HCT116 (cell line): ENCODE data around the gene LNPEP. TPM values are rescaled to one million over a fixed set of nuclear protein-coding genes. Genes with fewer than 3 reads are reported as not detected.

Source experiments
- ATAC-seq: fragments of 200-7000 bp; cut with Tn5 transposase; 2 replicates; pipeline ENCODE4 v1.9.1; 2020; ENCODE audit warnings: mild to moderate bottlenecking, moderate library complexity
- BruUV-seq: library from RNA; stranded (reverse); fragments of 400-500 nt; replicated peaks from 2 replicates; lab custom pipeline; 2021; lab: Mats Ljungman, UMichigan
- CTCF ChIA-PET: fragments of 300-600 bp; sonication (Branson Sonifier 250); formaldehyde crosslinking; loops from one replicate; lab custom pipeline; 2021; ENCODE audit warnings: antibody characterized with exemption; lab: Charles Lee
- POLR2A ChIA-PET: fragments of 300-600, 350-600 bp; sonication (Branson Sonifier 250); formaldehyde crosslinking; loops from one replicate; lab custom pipeline; 2021; ENCODE audit warnings: antibody characterized with exemption; lab: Charles Lee
- RAD21 ChIA-PET, 2 experiments: fragments of 300-600 bp; sonication (Branson Sonifier 250); formaldehyde crosslinking; loops; one replicate each; lab custom pipeline; 2023; ENCODE audit warnings: low total read pairs in 2 of 2; ENCODE audit not compliant: uncharacterized antibody in 2 of 2, unreplicated experiment in 2 of 2, low non-redundant PET in 1 of 2; lab: Charles Lee
- DNase-seq: peaks from one replicate; pipeline ENCODE4 v3.0.0-alpha.2; 2010; ENCODE audit warnings: low read depth, low spot score
- H2AFZ ChIP-seq: fragments of 200-600 bp; shearing (Covaris generic), sonication (generic); 2 replicates; pipeline ENCODE4 v1.6.1; 2017; ENCODE audit warnings: low read depth, mixed run types, mixed read lengths, antibody characterized with exemption, low read length; ENCODE audit not compliant: poor library complexity, severe bottlenecking
- H3K27ac ChIP-seq: 2 replicates; pipeline ENCODE4 v1.5.1; 2012; ENCODE audit warnings: low read depth, low read length
- H3K27me3 ChIP-seq: fragments of 200-600 bp; sonication (generic); 2 replicates; pipeline ENCODE4 v1.6.1; 2016; ENCODE audit warnings: mixed run types, low read length, mixed read lengths; ENCODE audit not compliant: insufficient read depth
- H3K36me3 ChIP-seq, 2 experiments: fragments of 200-500 bp in 1 of 2; fragments of 200-600 bp in 1 of 2; sonication (Bioruptor generic) in 1 of 2; sonication (generic) in 1 of 2; 2 replicates each; pipeline versions ENCODE4 v1.5.1 to v1.6.1; 2014 to 2016; ENCODE audit warnings: low read length in 2 of 2, inconsistent platforms in 1 of 2, mixed read lengths in 1 of 2, mixed run types in 1 of 2; ENCODE audit not compliant: insufficient read depth in 2 of 2, control insufficient read depth in 1 of 2
- H3K4me1 ChIP-seq, 2 experiments: fragments of 200-600 bp in 1 of 2; sonication (generic) in 1 of 2; 2 replicates each; pipeline versions ENCODE4 v1.5.1 to v1.6.1; 2012 to 2017; ENCODE audit warnings: low read length in 2 of 2, inconsistent platforms in 1 of 2, mild to moderate bottlenecking in 1 of 2, mixed read lengths in 1 of 2, mixed run types in 1 of 2, moderate library complexity in 1 of 2; ENCODE audit not compliant: insufficient read depth in 2 of 2, control insufficient read depth in 1 of 2
- H3K4me2 ChIP-seq: fragments of 200-600 bp; sonication (generic); 2 replicates; pipeline ENCODE4 v1.6.1; 2017; ENCODE audit warnings: mixed run types, low read length, mixed read lengths
- H3K4me3 ChIP-seq, 2 experiments: fragments of 200-600 bp in 1 of 2; sonication (generic) in 1 of 2; replicated peaks in 1 of 2; 2 replicates each; pipeline ENCODE4 v1.5.1; 2011 to 2016; ENCODE audit warnings: low read length in 2 of 2, control low read depth in 1 of 2, low read depth in 1 of 2, mild to moderate bottlenecking in 1 of 2, mixed read lengths in 1 of 2, mixed run types in 1 of 2
- H3K79me2 ChIP-seq: fragments of 200-600 bp; sonication (generic); 2 replicates; pipeline ENCODE4 v1.6.1; 2017; ENCODE audit warnings: mild to moderate bottlenecking, mixed run types, low read length, moderate library complexity, mixed read lengths; ENCODE audit not compliant: insufficient read depth
- H3K9ac ChIP-seq: fragments of 200-600 bp; sonication (generic); 2 replicates; pipeline ENCODE4 v1.6.1; 2016; ENCODE audit warnings: low read length, mixed read lengths
- H3K9me2 ChIP-seq: fragments of 200-600 bp; sonication (generic), shearing (Covaris generic); 2 replicates; pipeline ENCODE4 v1.6.1; 2017; ENCODE audit warnings: mixed run types, mild to moderate bottlenecking, moderate library complexity; ENCODE audit not compliant: insufficient read depth
- H3K9me3 ChIP-seq, 2 experiments: fragments of 200-500 bp in 1 of 2; fragments of 200-600 bp in 1 of 2; sonication (Bioruptor generic) in 1 of 2; sonication (generic) in 1 of 2; 2 replicates each; pipeline ENCODE4 v1.6.1; 2014 to 2017; ENCODE audit warnings: low read length in 2 of 2, mixed read lengths in 2 of 2, inconsistent platforms in 1 of 2, low read depth in 1 of 2, mild to moderate bottlenecking in 1 of 2, mixed run types in 1 of 2, moderate library complexity in 1 of 2; ENCODE audit not compliant: control insufficient read depth in 1 of 2, insufficient read depth in 1 of 2
- H4K20me1 ChIP-seq: fragments of 200-600 bp; sonication (generic), shearing (Covaris generic); 2 replicates; pipeline ENCODE4 v1.6.1; 2017; ENCODE audit warnings: mixed run types, mild to moderate bottlenecking, moderate library complexity; ENCODE audit not compliant: insufficient read depth
- EGR1 ChIP-seq: IDR thresholded peaks from 2 replicates; pipeline ENCODE4 v1.6.1; 2012; ENCODE audit warnings: low read depth
- RAD21 ChIP-seq: IDR thresholded peaks from 2 replicates; pipeline ENCODE4 v1.6.1; 2012; ENCODE audit warnings: low read depth, mild to moderate bottlenecking
- SP1 ChIP-seq: IDR thresholded peaks from 2 replicates; pipeline ENCODE4 v1.6.1; 2012; ENCODE audit warnings: low read depth
- TCF7L2 ChIP-seq: IDR thresholded peaks from 2 replicates; pipeline ENCODE4 v1.7.0; 2011; ENCODE audit warnings: borderline replicate concordance, inconsistent platforms; ENCODE audit not compliant: insufficient read depth, insufficient read length; ENCODE audit errors: extremely low read depth
- YY1 ChIP-seq: IDR thresholded peaks from 2 replicates; pipeline ENCODE4 v1.6.1; 2011; ENCODE audit warnings: low read length, low read depth, moderate library complexity, mild to moderate bottlenecking; ENCODE audit not compliant: insufficient replicate concordance; ENCODE audit errors: extremely low read depth
- ZFX ChIP-seq: fragments of 450-650 bp; IDR thresholded peaks from 2 replicates; pipeline ENCODE4 v1.6.1; 2017
- intact Hi-C: fragments of 100-400 bp; cut with micrococcal nuclease; formaldehyde crosslinking; loops from 2 replicates; pipeline ENCODE4 v1.10.0; 2022
- total RNA-seq: library from RNA; stranded (reverse); gene quantifications from one replicate; pipeline ENCODE4 v1.2.1, GENCODE V29; 2021; ENCODE audit not compliant: unreplicated experiment

LNPEP gene
- total RNA-seq, 1 experiment from 2014 or later, result 14.9 TPM

DNA sequence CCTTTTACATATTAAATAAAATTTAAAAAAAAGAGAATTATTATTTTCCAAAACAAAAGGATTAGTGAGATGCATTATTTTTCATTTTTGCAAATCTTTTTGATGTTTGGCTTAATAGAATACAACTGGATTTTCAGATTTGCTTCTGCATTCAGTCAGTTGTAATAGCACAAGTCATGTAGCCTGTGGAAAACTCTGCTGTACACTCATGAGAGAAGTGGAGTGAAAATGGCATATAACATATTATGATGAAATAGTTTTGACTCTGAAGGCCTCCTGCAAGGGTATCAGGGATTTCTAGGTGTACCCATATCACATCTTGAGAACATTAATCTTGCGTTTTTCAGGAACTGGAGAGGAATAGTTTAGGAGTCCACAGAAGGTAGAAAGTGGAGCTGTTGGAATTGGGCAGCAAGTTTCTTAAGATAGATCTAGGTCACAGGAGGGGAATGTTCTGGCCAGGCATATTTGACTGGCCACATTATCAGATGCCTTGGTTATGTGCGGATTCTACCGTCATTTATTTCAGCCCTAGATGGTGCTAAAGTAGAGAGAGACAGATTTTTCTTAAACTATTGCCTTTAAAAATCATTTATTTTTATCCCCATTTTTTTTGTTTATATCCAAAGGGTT, 16.4 kb downstream of the LNPEP start (continued):
- TF ChIP-seq TCF7L2 (no peak), EGR1 (no peak), ZFX (no peak), RAD21 (no peak), YY1 (no peak), SP1 (no peak)

- no TSS peak for BruUV-seq
- intact Hi-C loops, result no loop called here
- Histone ChIP-seq H4K20me1 (0 out of 2 replicates have a peak, but pooled peaks cover 5% of the 10 kb centered on the region), H2AFZ (no peak overlapping the region), H3K27me3 (no peaks in the 10 kb centered on the region), H3K9me3 (no peaks in the 10 kb centered on the region), H3K4me3 (no peak overlapping the region)
- DNase-seq, result no peak
- no peak for TF ChIP-seq SP1
- TF ChIP-seq YY1, result no peak
- TF ChIP-seq, all 23 proteins: peak for 0
- ChIA-PET POLR2A (no interaction called here), RAD21 (no interaction called here), CTCF (no interaction called here)
- Histone ChIP-seq H3K4me2 (no peak overlapping the region), H3K79me2 (peaks cover 40% of the 10 kb centered on the region), H3K9me2 (no peaks in the 10 kb centered on the region), H3K27ac (no peak overlapping the region), H3K9ac (no peak overlapping the region), H3K36me3 (no peaks in the 10 kb centered on the region), H3K4me1 (no peaks in the 10 kb centered on the region; a peak in 1 of 4 replicates)
- no peak for ATAC-seq
Measured at GRCh38 chr5:96952974-96953730, 17.3 kb downstream of the LNPEP start.
